RPMI7951 (cell line): ENCODE measurements around the gene PRIM2. TPM values are rescaled to one million over a fixed set of nuclear protein-coding genes. Genes with fewer than 3 reads are reported as not detected.
"Not testable (repeated sequence)": the region's sequence is repeated elsewhere in the genome, so short reads cannot be mapped to it uniquely, and the experiment has no call there.

ENCODE experiments used
- DNase-seq: peaks from one replicate; pipeline ENCODE4 v3.0.0-alpha.2; 2012; ENCODE audit warnings: low read depth
- total RNA-seq: library from RNA; depleted of rRNA; stranded (reverse); fragments of >200 nt; shearing (Covaris generic); gene quantifications from 2 replicates; pipeline ENCODE4 v1.2.3, GENCODE V29; 2014

Gene PRIM2
- total RNA-seq, 1 experiment from 2014 or later, result 60.8 TPM

- not testable (repeated sequence) for DNase-seq
Measured at GRCh38 chr6:57365076-57365583, 47.7 kb downstream of the PRIM2 start.

GRCh38 chr6:57368965-57369731 lies 51.7 kb downstream of the PRIM2 start:
- DNase-seq, result not testable (repeated sequence)

GRCh38 chr6:57371779-57372178 lies 54.3 kb downstream of the PRIM2 start:
- not testable (repeated sequence) for DNase-seq

- DNase-seq, result not testable (repeated sequence)
Measured at GRCh38 chr6:57374764-57375163, 57.3 kb downstream of the PRIM2 start.

GRCh38 chr6:57376083-57376482 lies 58.7 kb downstream of the PRIM2 start:
- peak; percentile 49 for DNase-seq

- peak; percentile 2 for DNase-seq
Measured at GRCh38 chr6:57389038-57389592, 71.7 kb downstream of the PRIM2 start.

- not testable (repeated sequence) for DNase-seq
Measured at GRCh38 chr6:57390818-57391217, 73.4 kb downstream of the PRIM2 start.

- not testable (repeated sequence) for DNase-seq
Measured at GRCh38 chr6:57392047-57392446, 74.6 kb downstream of the PRIM2 start.

GRCh38 chr6:57419341-57419740 lies 101.9 kb downstream of the PRIM2 start:
- DNase-seq, result not testable (repeated sequence)

- no peak for DNase-seq
Measured at GRCh38 chr6:57421503-57421902, 104.1 kb downstream of the PRIM2 start.

- DNase-seq, result no peak
Measured at GRCh38 chr6:57423468-57423867, 106.0 kb downstream of the PRIM2 start.

GRCh38 chr6:57431742-57432141 lies 114.3 kb downstream of the PRIM2 start:
- not testable (repeated sequence) for DNase-seq

- no peak for DNase-seq
Measured at GRCh38 chr6:57432157-57432556, 114.7 kb downstream of the PRIM2 start.

GRCh38 chr6:57432919-57433684 lies 115.7 kb downstream of the PRIM2 start:
- no peak for DNase-seq

- not testable (repeated sequence) for DNase-seq
Measured at GRCh38 chr6:57433790-57434189, 116.4 kb downstream of the PRIM2 start.

GRCh38 chr6:57434944-57435343 lies 117.5 kb downstream of the PRIM2 start:
- no peak for DNase-seq

GRCh38 chr6:57435475-57436160 lies 118.2 kb downstream of the PRIM2 start:
- DNase-seq, result no peak

- DNase-seq, result not testable (repeated sequence)
Measured at GRCh38 chr6:57440735-57441134, 123.3 kb downstream of the PRIM2 start.

- DNase-seq, result not testable (repeated sequence)
Measured at GRCh38 chr6:57442133-57442532, 124.7 kb downstream of the PRIM2 start.

- not testable (repeated sequence) for DNase-seq
Measured at GRCh38 chr6:57443181-57443580, 125.8 kb downstream of the PRIM2 start.

GRCh38 chr6:57444787-57445186 lies 127.4 kb downstream of the PRIM2 start:
- DNase-seq, result not testable (repeated sequence)

- not testable (repeated sequence) for DNase-seq
Measured at GRCh38 chr6:57445379-57445778, 127.9 kb downstream of the PRIM2 start.
